Vagina (tissue), 2 donors: ENCODE data around the gene ASAH2.

Experiments
- POLR2A ChIP-seq, 2 donors: fragments of 450-650 bp; IDR thresholded peaks; one replicate each; pipeline ENCODE4 v1.6.1; 2017; ENCODE audit warnings: antibody characterized with exemption in 2 of 2, mild to moderate bottlenecking in 2 of 2, moderate library complexity in 2 of 2
- POLR2AphosphoS5 ChIP-seq, 2 donors: sonication (generic); formaldehyde crosslinking; IDR thresholded peaks; one replicate each; pipeline ENCODE4 v1.9.0; 2017; ENCODE audit warnings: antibody characterized with exemption in 2 of 2, mild to moderate bottlenecking in 2 of 2, low read depth in 1 of 2; ENCODE audit not compliant: insufficient read depth in 1 of 2
- TF ChIP-seq, protein P1 (sequence below), 3 experiments: fragments of 450-650 bp in 2 of 3; fragments of 200-600 bp in 1 of 3; sonication (generic) in 1 of 3; IDR thresholded peaks; one replicate each; pipeline ENCODE4 v1.5.1; 2017 to 2019; ENCODE audit warnings: antibody characterized with exemption in 3 of 3, mild to moderate bottlenecking in 2 of 3, moderate library complexity in 2 of 3

DNA sequence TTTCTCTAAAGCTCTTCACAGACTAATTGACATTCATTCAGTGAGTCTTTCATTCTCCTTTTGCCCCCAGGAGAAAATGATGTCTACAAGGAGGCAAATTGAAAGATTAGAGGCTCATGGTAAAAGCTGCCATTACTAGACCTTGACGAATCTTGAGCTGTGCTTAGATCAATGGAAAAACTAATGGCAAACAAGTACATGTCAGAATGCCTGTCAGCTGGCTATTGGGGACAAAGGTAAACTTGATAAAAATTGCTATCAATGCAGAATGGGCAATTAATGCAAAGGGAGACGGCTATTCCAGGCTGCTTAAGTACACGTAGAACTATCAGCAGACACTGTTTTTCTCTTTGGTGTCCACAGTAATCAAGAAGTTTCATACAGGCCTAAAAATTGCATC lies 3.3 kb downstream of the ASAH2 start:
- TF ChIP-seq, protein P1, sequence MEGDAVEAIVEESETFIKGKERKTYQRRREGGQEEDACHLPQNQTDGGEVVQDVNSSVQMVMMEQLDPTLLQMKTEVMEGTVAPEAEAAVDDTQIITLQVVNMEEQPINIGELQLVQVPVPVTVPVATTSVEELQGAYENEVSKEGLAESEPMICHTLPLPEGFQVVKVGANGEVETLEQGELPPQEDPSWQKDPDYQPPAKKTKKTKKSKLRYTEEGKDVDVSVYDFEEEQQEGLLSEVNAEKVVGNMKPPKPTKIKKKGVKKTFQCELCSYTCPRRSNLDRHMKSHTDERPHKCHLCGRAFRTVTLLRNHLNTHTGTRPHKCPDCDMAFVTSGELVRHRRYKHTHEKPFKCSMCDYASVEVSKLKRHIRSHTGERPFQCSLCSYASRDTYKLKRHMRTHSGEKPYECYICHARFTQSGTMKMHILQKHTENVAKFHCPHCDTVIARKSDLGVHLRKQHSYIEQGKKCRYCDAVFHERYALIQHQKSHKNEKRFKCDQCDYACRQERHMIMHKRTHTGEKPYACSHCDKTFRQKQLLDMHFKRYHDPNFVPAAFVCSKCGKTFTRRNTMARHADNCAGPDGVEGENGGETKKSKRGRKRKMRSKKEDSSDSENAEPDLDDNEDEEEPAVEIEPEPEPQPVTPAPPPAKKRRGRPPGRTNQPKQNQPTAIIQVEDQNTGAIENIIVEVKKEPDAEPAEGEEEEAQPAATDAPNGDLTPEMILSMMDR (IDR thresholded peaks at IDR 0.05) = no peak
- no peak for TF ChIP-seq POLR2AphosphoS5 (IDR thresholded peaks at IDR 0.05; ENCODE audit: insufficient read depth in 1 of 2, low read depth in 1 of 2)
- no peak for TF ChIP-seq POLR2A (IDR thresholded peaks at IDR 0.05)
